HepG2 (cell line): ENCODE data around the gene PLXNB2. TPM values are rescaled to one million over a fixed set of nuclear protein-coding genes. Genes with fewer than 3 reads are reported as not detected.

ENCODE experiments used
- CC2D1A ChIP-seq: sonication (generic); formaldehyde crosslinking; IDR thresholded peaks from 2 replicates; pipeline ENCODE4 v1.8.1; 2023; ENCODE audit warnings: mild to moderate bottlenecking, missing genetic modification reagents
- CEBPB ChIP-seq: IDR thresholded peaks from 2 replicates; pipeline ENCODE4 v1.6.1; 2011; ENCODE audit warnings: low read depth, low read length, improper control_type of control experiment, borderline replicate concordance
- DMTF1 ChIP-seq: sonication (generic); formaldehyde crosslinking; IDR thresholded peaks from 2 replicates; pipeline ENCODE4 v1.4.0; 2020; ENCODE audit warnings: mild to moderate bottlenecking, missing genetic modification reagents
- HNRNPLL ChIP-seq: fragments of 200-400 bp; formaldehyde crosslinking; IDR thresholded peaks from 2 replicates; pipeline ENCODE4 v1.6.1; 2017; ENCODE audit warnings: mild to moderate bottlenecking, low read depth, low read length; ENCODE audit not compliant: poor library complexity, severe bottlenecking
- KDM3A ChIP-seq: IDR thresholded peaks from 2 replicates; pipeline ENCODE4 v1.6.1; 2018; ENCODE audit warnings: low read depth, missing compliant biosample characterization
- KMT2B ChIP-seq: IDR thresholded peaks from 2 replicates; pipeline ENCODE4 v1.6.1; 2016; ENCODE audit warnings: missing genetic modification reagents, missing compliant biosample characterization
- NCOA1 ChIP-seq: sonication (generic); formaldehyde crosslinking; IDR thresholded peaks from 2 replicates; pipeline ENCODE4 v1.9.0; 2021; ENCODE audit warnings: missing genetic modification reagents
- NFYC ChIP-seq: IDR thresholded peaks from 2 replicates; pipeline ENCODE4 v1.6.1; 2016; ENCODE audit warnings: missing genetic modification reagents, missing compliant biosample characterization
- RBAK ChIP-seq: sonication (generic); formaldehyde crosslinking; IDR thresholded peaks from 2 replicates; pipeline ENCODE4 v1.5.1; 2020; ENCODE audit warnings: mild to moderate bottlenecking, missing genetic modification reagents
- SKIL ChIP-seq: sonication (generic); formaldehyde crosslinking; IDR thresholded peaks from 2 replicates; pipeline ENCODE4 v1.8.0; 2022; ENCODE audit warnings: missing genetic modification reagents, mild to moderate bottlenecking, moderate library complexity, borderline replicate concordance
- ZBTB10 ChIP-seq: sonication (generic); formaldehyde crosslinking; IDR thresholded peaks from 2 replicates; pipeline ENCODE4 v1.4.0; 2020; ENCODE audit warnings: missing genetic modification reagents, borderline replicate concordance
- ZBTB21 ChIP-seq: sonication (generic); formaldehyde crosslinking; IDR thresholded peaks from 2 replicates; pipeline ENCODE4 v1.4.0; 2020; ENCODE audit warnings: missing genetic modification reagents
- ZBTB38 ChIP-seq: sonication (generic); formaldehyde crosslinking; IDR thresholded peaks from 2 replicates; pipeline ENCODE4 v1.5.1; 2020; ENCODE audit warnings: mild to moderate bottlenecking, missing genetic modification reagents
- ZFP62 ChIP-seq: sonication (generic); formaldehyde crosslinking; IDR thresholded peaks from 2 replicates; pipeline ENCODE4 v1.4.0; 2020; ENCODE audit warnings: missing genetic modification reagents
- ZNF549 ChIP-seq: sonication (generic); formaldehyde crosslinking; IDR thresholded peaks from 2 replicates; pipeline ENCODE4 v1.5.0; 2020; ENCODE audit warnings: missing genetic modification reagents
- ZNF770 ChIP-seq: sonication (generic); formaldehyde crosslinking; IDR thresholded peaks from 2 replicates; pipeline ENCODE4 v1.5.0; 2020; ENCODE audit warnings: mild to moderate bottlenecking, missing genetic modification reagents
- ZSCAN5A ChIP-seq: sonication (generic); formaldehyde crosslinking; IDR thresholded peaks from 2 replicates; pipeline ENCODE4 v1.8.0; 2022; ENCODE audit warnings: mild to moderate bottlenecking, missing genetic modification reagents, borderline replicate concordance
- polyA plus RNA-seq, 8 experiments: library from polyadenylated mRNA; depleted of rRNA in 3 of 8; stranded (reverse) in 7 of 8; unstranded in 1 of 8; fragments of >200 nt; fragmentation: Illumina TruSeq in 4 of 8; extraction: Trizol in 4 of 8; gene quantifications; 2 replicates each; pipeline versions ENCODE4 v1.2.1 to v1.2.3, GENCODE V29; 2011 to 2016; ENCODE audit warnings: low read depth in 4 of 8, missing spikeins in 1 of 8, mixed read lengths in 1 of 8; ENCODE audit not compliant: insufficient read depth in 1 of 8
- total RNA-seq, 5 experiments: library from RNA; depleted of rRNA; stranded (reverse); fragments of >200 nt; fragmentation: Illumina TruSeq; extraction: Trizol; gene quantifications; 2 replicates each; pipeline ENCODE4 v1.2.3, GENCODE V29; 2016; ENCODE audit warnings: low read depth in 1 of 5

The PLXNB2 gene
- total and polyA plus RNA-seq, 2 of the 13 experiments (the other 11 are each of a cell fraction or from before 2014, with no cell fraction given), result 32.6 to 68.9 TPM

- TF ChIP-seq NCOA1 (CRISPR knock-in tag) (peak; percentile 57; the same call in 1 of the 2 replicates), KDM3A (CRISPR knock-in tag) (0 out of 2 replicates have a peak, but pooled peaks have one; percentile 54), ZBTB21 (CRISPR knock-in tag) (no peak), NFYC (CRISPR knock-in tag) (no peak), CC2D1A (CRISPR knock-in tag) (no peak), ZBTB38 (CRISPR knock-in tag) (no peak), ZNF549 (0 out of 2 replicates have a peak, but pooled peaks have one; percentile 45), RBAK (CRISPR knock-in tag) (no peak), ZBTB10 (CRISPR knock-in tag) (peak; percentile 46; the same call in 1 of the 2 replicates), DMTF1 (no peak), ZNF770 (no peak), SKIL (CRISPR knock-in tag) (no peak), CEBPB (no peak), ZSCAN5A (CRISPR knock-in tag) (no peak), HNRNPLL (peak; percentile 48), ZFP62 (CRISPR knock-in tag) (no peak), KMT2B (CRISPR knock-in tag) (peak; percentile 22; the same call in 1 of the 2 replicates)
These were observed 19.7 kb upstream of the PLXNB2 start, which contains the start of gene DENND6B (continued) for GRCh38 chr22:50326956-50327710.
